GM06990 (cell line): ENCODE data around the gene FOXF1.

Source experiments
- DNase-seq: peaks from one replicate; pipeline ENCODE4 v3.0.0-alpha.2; 2011; ENCODE audit not compliant: insufficient read length; ENCODE audit errors: extremely low read depth
- H3K27me3 ChIP-seq: replicated peaks from 2 replicates; pipeline ENCODE4 v1.6.0; 2011; ENCODE audit warnings: low read length; ENCODE audit not compliant: control insufficient read depth, insufficient read depth
- H3K36me3 ChIP-seq: 2 replicates; pipeline ENCODE4 v1.5.1; 2011; ENCODE audit warnings: low read length; ENCODE audit not compliant: control insufficient read depth, insufficient read depth
- H3K4me3 ChIP-seq: replicated peaks from 2 replicates; pipeline ENCODE4 v1.5.1; 2011; ENCODE audit warnings: low read depth, mild to moderate bottlenecking, control low read depth, low read length
- CTCF ChIP-seq: IDR thresholded peaks from 2 replicates; pipeline ENCODE4 v1.5.1; 2011; ENCODE audit warnings: low read length, control low read depth, mild to moderate bottlenecking, inconsistent platforms; ENCODE audit not compliant: insufficient read depth, poor library complexity, severe bottlenecking

Gene FOXF1

DNA sequence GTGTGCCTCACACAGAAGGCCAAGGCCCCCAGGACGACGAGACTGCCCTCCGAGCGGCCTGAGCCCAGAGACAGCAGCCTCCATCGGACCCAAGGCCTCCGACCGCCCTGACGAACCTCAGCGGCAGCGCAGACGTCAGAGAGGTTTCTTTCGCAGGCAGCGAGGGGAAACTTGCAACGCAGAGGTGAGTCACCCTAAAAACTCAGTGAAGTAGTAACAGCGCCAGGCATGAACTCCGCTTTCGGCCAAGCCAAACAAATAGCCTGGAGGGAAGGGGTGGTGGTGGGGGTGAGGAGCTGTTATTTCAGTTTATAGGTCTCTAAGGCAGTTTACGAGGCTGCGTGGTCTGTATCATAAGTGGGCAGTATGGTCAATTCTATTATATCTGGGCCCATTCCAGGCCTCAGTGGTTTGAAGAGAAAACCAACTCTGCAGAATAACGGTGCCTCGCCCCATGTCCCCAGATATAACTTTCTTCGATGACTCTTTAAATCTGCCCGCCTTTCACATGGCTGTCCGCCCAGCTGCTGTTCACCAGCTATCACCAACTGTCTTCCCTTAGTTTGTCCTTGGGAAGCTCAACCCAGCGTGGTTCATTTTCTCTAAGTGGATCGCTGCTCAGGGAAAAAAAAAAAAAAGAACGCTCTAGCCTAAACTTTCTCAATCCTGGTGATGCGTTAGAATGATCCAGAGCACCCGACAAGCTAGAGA is 43.5 kb upstream of the FOXF1 start:
- H3K27me3 ChIP-seq, result no peaks in the 10 kb centered on the region; the same call in 1 of the 2 replicates
- no peaks in the 10 kb centered on the region for H3K36me3 ChIP-seq
- H3K4me3 ChIP-seq, result no peak overlapping the region
- TF ChIP-seq CTCF, result no peak
- no peak for DNase-seq

DNA sequence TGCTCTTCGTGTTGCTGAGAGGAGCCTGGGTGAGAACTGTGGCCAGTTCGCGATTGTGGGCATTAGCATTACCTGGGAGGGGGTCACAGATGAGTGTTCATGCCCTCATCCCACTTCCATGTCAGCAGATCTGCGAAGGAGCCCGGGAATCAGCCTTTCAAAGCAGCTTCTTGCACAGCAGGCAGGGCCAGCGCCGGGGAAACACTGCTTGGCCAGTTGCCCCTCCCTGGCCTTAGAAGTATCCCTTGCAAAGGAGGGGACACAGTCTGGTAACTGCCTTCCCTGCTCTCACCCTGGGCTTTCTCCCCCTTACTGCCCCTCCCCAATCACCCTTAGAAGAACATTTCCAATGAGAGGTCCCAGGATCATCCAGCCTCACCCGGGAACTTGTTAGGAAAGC is 42.8 kb upstream of the FOXF1 start:
- Histone ChIP-seq H3K36me3 (no peaks in the 10 kb centered on the region), H3K4me3 (no peak overlapping the region), H3K27me3 (no peaks in the 10 kb centered on the region; the same call in none of the 2 replicates)
- no peak for DNase-seq
- no peak for TF ChIP-seq CTCF

GRCh38 chr16:86470964-86471363 is 39.4 kb upstream of the FOXF1 start:
- Histone ChIP-seq H3K36me3 (no peaks in the 10 kb centered on the region), H3K27me3 (no peaks in the 10 kb centered on the region; the same call in none of the 2 replicates), H3K4me3 (no peak overlapping the region)
- DNase-seq, result no peak
- no peak for TF ChIP-seq CTCF

- no peaks in the 10 kb centered on the region; the same call in none of the 2 replicates for H3K27me3 ChIP-seq
- DNase-seq, result no peak
- H3K4me3 ChIP-seq, result no peak overlapping the region
- H3K36me3 ChIP-seq, result no peaks in the 10 kb centered on the region
- TF ChIP-seq CTCF, result no peak
Observed at GRCh38 chr16:86471896-86472295, 38.4 kb upstream of the FOXF1 start.

- no peak for DNase-seq
- no peak overlapping the region for H3K4me3 ChIP-seq
- H3K36me3 ChIP-seq, result no peaks in the 10 kb centered on the region
- no peaks in the 10 kb centered on the region; the same call in none of the 2 replicates for H3K27me3 ChIP-seq
- no peak for TF ChIP-seq CTCF
Observed at GRCh38 chr16:86472366-86472765, 38.0 kb upstream of the FOXF1 start.
